ENCODE data around the gene LAMB1.
"Not testable (repeated sequence)": the region's sequence is repeated elsewhere in the genome, so short reads cannot be mapped to it uniquely, and the experiment has no call there.

The LAMB1 gene

GRCh38 chr7:107968449-107968848 lies 34.5 kb downstream of the LAMB1 start:
- no peak for DNase-seq

- no peak for DNase-seq
Measured at GRCh38 chr7:107967420-107967819, 35.5 kb downstream of the LAMB1 start.

DNA sequence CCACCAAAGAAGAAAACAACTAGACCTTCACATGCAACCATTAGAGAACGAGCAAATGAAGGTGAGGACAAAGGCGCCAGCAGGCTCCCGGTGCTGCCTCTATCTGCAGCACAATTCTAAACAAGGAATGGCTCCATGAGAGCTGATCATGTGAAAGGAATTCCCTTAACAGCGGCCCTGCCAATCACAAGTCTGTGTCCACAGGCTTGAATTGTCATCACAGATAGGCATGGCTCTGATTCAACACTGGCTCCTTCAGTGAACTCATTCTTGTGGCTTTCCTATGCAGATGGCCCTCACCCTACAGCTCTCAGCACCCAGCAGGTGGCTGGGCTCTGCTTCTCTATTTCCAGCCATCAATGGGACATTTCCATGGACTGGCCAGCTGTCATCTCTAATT lies 36.2 kb downstream of the LAMB1 start:
- peak in 1 of 3 donors; percentile 2 for DNase-seq

- no peak for DNase-seq
Measured at GRCh38 chr7:107964510-107964909, 38.5 kb downstream of the LAMB1 start.

DNA sequence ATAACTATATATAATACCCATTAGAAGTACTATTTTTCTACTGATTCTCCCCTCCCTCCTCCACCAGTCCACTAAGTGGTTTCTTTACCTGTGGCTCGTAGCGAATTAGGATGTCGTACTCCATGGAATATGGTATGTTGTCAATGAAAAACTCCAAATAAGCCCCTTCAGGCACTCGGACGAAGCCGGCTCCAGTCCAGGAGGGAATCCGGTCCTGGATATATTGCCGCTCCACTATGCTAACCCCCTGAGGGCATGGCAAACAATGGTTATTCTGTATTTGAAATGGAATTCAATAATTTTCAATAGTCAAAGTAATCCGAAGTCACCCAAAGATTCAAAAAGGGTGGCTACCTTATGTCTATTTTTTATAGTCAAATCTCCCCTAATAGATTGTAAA lies 40.1 kb downstream of the LAMB1 start:
- DNase-seq, result no peak

- no peak for DNase-seq
Measured at GRCh38 chr7:107961405-107961804, 41.6 kb downstream of the LAMB1 start.

DNA sequence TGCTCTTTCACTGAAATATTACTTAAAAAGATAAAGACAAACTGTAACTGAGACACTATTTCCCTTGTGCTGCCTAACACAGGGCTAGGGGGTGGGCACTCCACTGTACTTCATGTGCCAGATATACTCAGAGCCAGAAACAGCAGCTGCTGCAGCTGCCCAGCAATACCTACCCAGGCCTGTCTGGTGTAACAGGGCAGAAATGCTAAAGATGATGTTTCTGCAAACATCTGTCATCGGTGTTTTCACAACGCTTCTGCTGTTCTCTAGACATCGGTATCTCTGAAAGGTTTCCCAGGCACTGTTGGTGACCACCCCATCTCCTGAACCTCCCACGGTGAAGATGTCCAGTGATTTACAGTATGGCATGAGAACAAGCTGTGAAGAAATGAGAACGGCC lies 42.7 kb downstream of the LAMB1 start:
- no peak for DNase-seq

DNA sequence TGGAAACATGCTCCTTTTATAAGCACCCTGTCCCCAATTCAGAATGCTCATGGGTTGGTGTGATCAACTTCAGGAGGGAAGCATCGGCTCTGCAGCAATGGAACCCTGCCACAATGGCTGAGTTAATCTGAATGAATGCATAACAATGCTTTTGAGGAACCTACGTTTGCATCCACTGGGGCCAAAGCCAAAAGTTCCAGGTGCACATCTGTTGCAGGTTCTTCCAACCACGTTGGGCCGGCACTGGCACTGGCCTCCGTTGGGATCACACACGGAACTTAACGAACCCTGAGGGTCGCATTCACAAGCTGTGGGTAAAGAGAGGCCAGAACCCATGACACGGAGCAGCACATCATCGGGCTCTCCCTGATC lies 43.4 kb downstream of the LAMB1 start:
- DNase-seq, result no peak

GRCh38 chr7:107958764-107959526 lies 44.0 kb downstream of the LAMB1 start:
- peak; percentile 49 to 74 (median 68) for DNase-seq

GRCh38 chr7:107957436-107957835 lies 45.5 kb downstream of the LAMB1 start:
- DNase-seq, result no peak

DNA sequence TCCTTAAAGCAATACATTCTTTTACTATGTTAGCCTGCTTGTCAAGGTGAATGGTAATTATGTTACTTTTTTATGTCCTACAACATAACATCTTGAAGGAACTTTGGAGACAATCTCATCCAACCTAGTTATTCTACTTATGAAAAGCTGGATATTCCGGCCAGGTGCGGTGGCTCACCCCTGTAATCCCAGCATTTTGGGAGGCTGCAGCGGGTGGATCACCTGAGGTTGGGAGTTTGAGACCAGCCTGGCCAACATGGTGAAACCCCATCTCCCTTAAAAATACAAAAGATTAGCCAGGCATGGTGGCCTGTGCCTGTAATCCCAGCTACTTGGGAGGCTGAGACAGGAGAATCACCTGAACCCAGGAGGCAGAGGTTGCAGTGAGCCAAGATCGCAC lies 46.0 kb downstream of the LAMB1 start:
- not testable (repeated sequence) for DNase-seq

DNA sequence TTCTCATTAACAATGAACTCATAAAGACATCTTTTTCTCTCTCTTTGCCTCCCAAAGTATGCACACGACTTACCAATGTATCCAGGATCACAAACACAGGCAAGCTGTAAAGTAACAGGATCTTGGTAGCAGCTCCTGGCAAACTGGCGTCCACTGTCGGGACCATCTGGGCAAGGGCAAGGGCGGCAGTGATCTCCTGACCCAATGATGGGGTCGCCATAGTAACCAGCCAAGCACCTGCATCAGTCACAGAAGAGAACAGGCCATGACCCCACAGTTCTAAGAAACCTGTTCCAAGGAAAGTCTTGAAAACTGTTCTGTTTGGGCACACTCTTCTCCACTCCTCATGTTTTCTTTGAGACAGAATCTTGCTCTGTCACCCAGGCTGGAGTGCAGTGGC lies 47.6 kb downstream of the LAMB1 start:
- DNase-seq, result no peak

- no peak for DNase-seq
Measured at GRCh38 chr7:107953924-107954303, 49.0 kb downstream of the LAMB1 start.

GRCh38 chr7:107953265-107953923 lies 49.6 kb downstream of the LAMB1 start:
- no peak for DNase-seq

- no peak for DNase-seq
Measured at GRCh38 chr7:107951896-107952295, 51.1 kb downstream of the LAMB1 start.

GRCh38 chr7:107951172-107951787 lies 51.7 kb downstream of the LAMB1 start:
- no peak for DNase-seq

DNA sequence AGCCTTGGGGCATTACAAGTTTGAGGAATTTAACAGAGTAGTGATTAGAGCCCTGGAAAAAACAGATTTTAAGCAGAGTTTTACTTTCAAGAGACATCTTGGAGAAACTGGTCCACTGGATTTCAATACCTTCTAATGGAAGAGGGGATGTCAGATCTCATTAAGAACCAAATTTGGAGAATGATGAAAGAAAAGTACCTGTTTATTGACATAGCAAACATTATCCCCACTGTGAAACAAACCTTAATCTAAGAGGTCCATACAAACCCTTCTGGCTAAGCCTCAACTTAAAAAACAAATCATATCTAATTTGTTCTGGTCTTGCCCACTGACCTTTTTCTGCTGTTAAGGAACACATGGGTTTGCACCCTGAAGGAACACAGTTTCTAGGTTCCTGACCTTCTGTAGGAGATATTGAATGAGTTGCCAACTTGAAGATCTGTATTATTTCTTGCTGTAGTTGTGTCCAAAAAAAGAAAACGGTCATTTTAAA lies 53.5 kb downstream of the LAMB1 start:
- DNase-seq, result no peak

- DNase-seq, result no peak
Measured at GRCh38 chr7:107948645-107949442, 54.1 kb downstream of the LAMB1 start.

GRCh38 chr7:107946881-107947280 lies 56.1 kb downstream of the LAMB1 start:
- no peak for DNase-seq

GRCh38 chr7:107946451-107946850 lies 56.5 kb downstream of the LAMB1 start:
- peak in 2 of 3 donors; percentile 11 to 27 for DNase-seq

DNA sequence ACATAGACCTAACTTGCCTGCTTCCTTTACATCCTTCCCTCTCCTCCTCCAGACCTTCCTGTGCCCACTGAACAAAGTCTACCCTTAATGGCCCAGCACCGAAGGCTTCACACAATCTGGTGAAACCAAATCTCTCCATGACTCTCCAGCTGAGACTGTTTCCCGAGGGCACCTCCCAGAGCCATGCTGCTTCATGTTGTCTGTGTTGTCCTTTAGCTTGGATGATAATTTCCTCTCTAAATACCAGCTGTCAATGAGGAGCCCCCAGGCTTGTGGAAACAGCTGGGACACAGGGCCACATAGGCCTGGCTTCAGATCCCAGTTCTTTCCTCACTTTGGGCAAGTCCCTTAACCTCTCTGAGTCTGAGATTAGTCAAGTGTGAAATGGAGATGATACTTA lies 57.6 kb downstream of the LAMB1 start:
- DNase-seq, result no peak

- no peak for DNase-seq
Measured at GRCh38 chr7:107944411-107945169, 58.4 kb downstream of the LAMB1 start.
